B cell (primary cell): Measurements from ENCODE around the gene DLGAP4. TPM values are rescaled to one million over a fixed set of nuclear protein-coding genes. Genes with fewer than 3 reads are reported as not detected.

Experiments
- ATAC-seq: fragments of 200-7000 bp; cut with Tn5 transposase; one replicate; pipeline ENCODE4 v1.10.0; 2021; ENCODE audit warnings: low read depth, mild to moderate bottlenecking, moderate number of reproducible peaks, moderate library complexity
- CTCF ChIA-PET: fragments of 350-600 bp; sonication (Branson Sonifier 250); formaldehyde crosslinking; loops from one replicate; lab custom pipeline; 2021; ENCODE audit warnings: antibody characterized with exemption, inconsistent platforms; lab: Charles Lee
- POLR2A ChIA-PET: fragments of 350-600 bp; sonication (Branson Sonifier 250); formaldehyde crosslinking; loops from one replicate; lab custom pipeline; 2021; ENCODE audit warnings: antibody characterized with exemption; lab: Charles Lee
- DNase-seq: peaks from one replicate; pipeline ENCODE4 v3.0.0; 2013
- H2AFZ ChIP-seq: 2 replicates; pipeline ENCODE4 v1.6.1; 2012; ENCODE audit warnings: mild to moderate bottlenecking, low read depth, low read length; ENCODE audit not compliant: insufficient read depth, poor library complexity, severe bottlenecking
- H3K27ac ChIP-seq, 2 donors: 1 replicate in 1 of 2; 2 replicates in 1 of 2; pipeline ENCODE4 v1.5.1; 2012 to 2013; ENCODE audit warnings: low read length in 2 of 2, mild to moderate bottlenecking in 2 of 2, moderate library complexity in 1 of 2
- H3K27me3 ChIP-seq, 4 experiments: fragments of 200-600 bp in 1 of 4; sonication (generic) in 1 of 4; replicated peaks in 1 of 4; 1 replicate in 2 of 4; 2 replicates in 2 of 4; pipeline versions ENCODE4 v1.6.1 to v1.7.0; 2013 to 2016; ENCODE audit warnings: low read length in 3 of 4, mild to moderate bottlenecking in 2 of 4, mixed read lengths in 1 of 4, moderate library complexity in 1 of 4; ENCODE audit not compliant: insufficient read depth in 4 of 4, control insufficient read depth in 3 of 4; ENCODE audit errors: control extremely low read depth in 1 of 4
- H3K36me3 ChIP-seq, 2 experiments: replicated peaks in 1 of 2; 1 replicate in 1 of 2; 2 replicates in 1 of 2; pipeline versions ENCODE4 v1.6.1 to v1.7.1; 2013; ENCODE audit warnings: low read length in 1 of 2; ENCODE audit not compliant: insufficient read depth in 2 of 2, control insufficient read depth in 1 of 2; ENCODE audit errors: control extremely low read depth in 1 of 2, extremely low read depth in 1 of 2
- H3K4me1 ChIP-seq, 2 donors: fragments of 200-600 bp in 1 of 2; sonication (generic) in 1 of 2; 1 replicate in 1 of 2; 2 replicates in 1 of 2; pipeline versions ENCODE4 v1.5.1 to v1.6.1; 2013 to 2017; ENCODE audit warnings: low read length in 2 of 2; ENCODE audit not compliant: control insufficient read depth in 2 of 2, insufficient read depth in 2 of 2
- H3K4me2 ChIP-seq: replicated peaks from 2 replicates; pipeline ENCODE3; 2012; ENCODE audit warnings: mild to moderate bottlenecking, low read depth, low read length; ENCODE audit not compliant: poor library complexity, severe bottlenecking
- H3K4me3 ChIP-seq, 5 experiments: fragments of 200-600 bp in 1 of 5; sonication (generic) in 1 of 5; 1 replicate in 3 of 5; 2 replicates in 2 of 5; pipeline versions ENCODE4 v1.5.1 to v1.7.0; 2011 to 2016; ENCODE audit warnings: low read length in 4 of 5, mild to moderate bottlenecking in 4 of 5, low read depth in 2 of 5, control low read depth in 1 of 5, moderate library complexity in 1 of 5; ENCODE audit not compliant: insufficient read depth in 1 of 5; ENCODE audit errors: control extremely low read depth in 1 of 5, extremely low read depth in 1 of 5
- H3K79me2 ChIP-seq: fragments of 200-600 bp; sonication (generic); one replicate; pipeline ENCODE4 v1.6.0; 2016; ENCODE audit warnings: low read length; ENCODE audit not compliant: control insufficient read depth, insufficient read depth
- H3K9ac ChIP-seq: fragments of 200-600 bp; sonication (generic); 2 replicates; pipeline ENCODE4 v1.6.1; 2017; ENCODE audit warnings: mild to moderate bottlenecking, low read length, moderate library complexity
- H3K9me3 ChIP-seq, 3 donors: one replicate each; pipeline versions ENCODE4 v1.6.1 to v1.7.1; 2013; ENCODE audit warnings: low read length in 2 of 3; ENCODE audit not compliant: control insufficient read depth in 2 of 3, insufficient read depth in 1 of 3; ENCODE audit errors: control extremely low read depth in 1 of 3
- H4K20me1 ChIP-seq: 2 replicates; pipeline ENCODE4 v1.6.0; 2012; ENCODE audit warnings: mild to moderate bottlenecking, low read length; ENCODE audit not compliant: insufficient read depth, control insufficient read depth, poor library complexity, severe bottlenecking
- H3K27ac Mint-ChIP-seq: one replicate; pipeline ENCODE4 v1.8.0; 2021; ENCODE audit warnings: mixed read lengths
- H3K27me3 Mint-ChIP-seq: one replicate; pipeline ENCODE4 v1.8.0; 2021; ENCODE audit warnings: mixed read lengths
- H3K4me1 Mint-ChIP-seq: one replicate; pipeline ENCODE4 v1.8.0; 2021; ENCODE audit warnings: mixed read lengths
- H3K4me3 Mint-ChIP-seq: one replicate; pipeline ENCODE4 v1.8.0; 2021; ENCODE audit warnings: mixed read lengths
- H3K9me3 Mint-ChIP-seq: one replicate; pipeline ENCODE4 v1.8.0; 2022; ENCODE audit warnings: mixed read lengths; ENCODE audit not compliant: insufficient read depth
- EZH2 ChIP-seq: IDR thresholded peaks from 2 replicates; pipeline ENCODE4 v1.6.1; 2012; ENCODE audit warnings: borderline replicate concordance, low read depth, mild to moderate bottlenecking, moderate library complexity, low read length; ENCODE audit not compliant: insufficient read depth, poor library complexity, severe bottlenecking
- WGBS: methylation state at CpG from one replicate; pipeline ENCODE4 v1.1.5; 2013; ENCODE audit warnings: missing lambda C conversion rate; ENCODE audit not compliant: insufficient coverage; 5-methylcytosine and 5-hydroxymethylcytosine counted together
- intact Hi-C: fragments of 100-400 bp; cut with micrococcal nuclease; formaldehyde crosslinking; loops from one replicate; pipeline ENCODE4 v1.10.0; 2022
- polyA plus RNA-seq: library from polyadenylated mRNA; depleted of rRNA; stranded (reverse); fragments of >200 nt; gene quantifications from 2 replicates; pipeline ENCODE4 v1.2.3, GENCODE V29; 2012
- total RNA-seq, 2 donors: library from RNA; stranded (reverse); fragments of 120-200 nt in 1 of 2; gene quantifications; 1 replicate in 1 of 2; 2 replicates in 1 of 2; pipeline versions ENCODE4 v1.2.3 to v1.2.4, GENCODE V29; 2013 to 2022
- TF ChIP-seq, protein P1 (sequence below): fragments of 200-600 bp; IDR thresholded peaks from one replicate; pipeline ENCODE4 v1.8.0; 2022; ENCODE audit warnings: antibody characterized with exemption, mild to moderate bottlenecking

DLGAP4 gene
- total and polyA plus RNA-seq, 2 donors (not counting 1 experiment from before 2014, with no cell fraction given), result 68.8 to 87.8 TPM

DNA sequence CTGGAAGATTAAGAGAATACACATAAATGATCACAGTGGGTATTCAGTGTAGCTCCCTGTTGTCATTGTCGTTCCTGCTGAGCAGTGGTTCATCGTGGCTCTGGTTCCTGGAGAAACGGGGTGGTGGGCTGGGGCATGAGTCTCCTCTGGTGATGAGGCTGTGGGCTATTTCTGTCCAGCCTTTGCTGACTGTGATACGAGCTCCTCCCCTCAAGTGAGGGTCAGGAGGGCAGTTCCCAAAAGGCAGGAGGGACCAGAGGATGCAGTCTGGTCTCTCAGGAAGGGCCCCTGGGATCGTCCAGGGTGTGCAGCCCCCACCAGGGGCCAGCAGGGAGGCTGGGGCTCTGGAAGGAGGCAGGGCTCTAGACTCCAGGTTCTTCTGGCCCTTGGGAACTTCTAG, 31.1 kb upstream of the DLGAP4 start:
- H2AFZ ChIP-seq, result no peak overlapping the region
- 87% methylated on average over 5 of the region's 5 CpGs for WGBS
- no peaks in the 10 kb centered on the region for H3K9me3 Mint-ChIP-seq
- H3K9ac ChIP-seq, result no peak overlapping the region
- ChIA-PET CTCF (no interaction called here), POLR2A (no interaction called here)
- TF ChIP-seq, protein P1, sequence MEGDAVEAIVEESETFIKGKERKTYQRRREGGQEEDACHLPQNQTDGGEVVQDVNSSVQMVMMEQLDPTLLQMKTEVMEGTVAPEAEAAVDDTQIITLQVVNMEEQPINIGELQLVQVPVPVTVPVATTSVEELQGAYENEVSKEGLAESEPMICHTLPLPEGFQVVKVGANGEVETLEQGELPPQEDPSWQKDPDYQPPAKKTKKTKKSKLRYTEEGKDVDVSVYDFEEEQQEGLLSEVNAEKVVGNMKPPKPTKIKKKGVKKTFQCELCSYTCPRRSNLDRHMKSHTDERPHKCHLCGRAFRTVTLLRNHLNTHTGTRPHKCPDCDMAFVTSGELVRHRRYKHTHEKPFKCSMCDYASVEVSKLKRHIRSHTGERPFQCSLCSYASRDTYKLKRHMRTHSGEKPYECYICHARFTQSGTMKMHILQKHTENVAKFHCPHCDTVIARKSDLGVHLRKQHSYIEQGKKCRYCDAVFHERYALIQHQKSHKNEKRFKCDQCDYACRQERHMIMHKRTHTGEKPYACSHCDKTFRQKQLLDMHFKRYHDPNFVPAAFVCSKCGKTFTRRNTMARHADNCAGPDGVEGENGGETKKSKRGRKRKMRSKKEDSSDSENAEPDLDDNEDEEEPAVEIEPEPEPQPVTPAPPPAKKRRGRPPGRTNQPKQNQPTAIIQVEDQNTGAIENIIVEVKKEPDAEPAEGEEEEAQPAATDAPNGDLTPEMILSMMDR, result no peak
- no peak for TF ChIP-seq EZH2
- H4K20me1 ChIP-seq, result no peaks in the 10 kb centered on the region
- H3K27me3 Mint-ChIP-seq, result peaks cover 18% of the 10 kb centered on the region
- H3K9me3 ChIP-seq, result peaks cover 0 to 3% (median 0%) of the 10 kb centered on the region in 3 donors
- no peak for DNase-seq
- ATAC-seq, result no peak
- intact Hi-C loops, result no loop called here
- no peaks in the 10 kb centered on the region for H3K4me1 ChIP-seq
- no peaks in the 10 kb centered on the region for H3K79me2 ChIP-seq
- no peak overlapping the region for H3K4me3 ChIP-seq
- no peak overlapping the region for H3K27ac ChIP-seq
- no peaks in the 10 kb centered on the region for H3K36me3 ChIP-seq
- no peak overlapping the region for H3K4me2 ChIP-seq
- no peaks in the 10 kb centered on the region for H3K4me1 Mint-ChIP-seq
- peaks cover 0 to 11% (median 0%) of the 10 kb centered on the region in 4 experiments for H3K27me3 ChIP-seq
- no peak overlapping the region for H3K4me3 Mint-ChIP-seq
- no peak overlapping the region for H3K27ac Mint-ChIP-seq

DNA sequence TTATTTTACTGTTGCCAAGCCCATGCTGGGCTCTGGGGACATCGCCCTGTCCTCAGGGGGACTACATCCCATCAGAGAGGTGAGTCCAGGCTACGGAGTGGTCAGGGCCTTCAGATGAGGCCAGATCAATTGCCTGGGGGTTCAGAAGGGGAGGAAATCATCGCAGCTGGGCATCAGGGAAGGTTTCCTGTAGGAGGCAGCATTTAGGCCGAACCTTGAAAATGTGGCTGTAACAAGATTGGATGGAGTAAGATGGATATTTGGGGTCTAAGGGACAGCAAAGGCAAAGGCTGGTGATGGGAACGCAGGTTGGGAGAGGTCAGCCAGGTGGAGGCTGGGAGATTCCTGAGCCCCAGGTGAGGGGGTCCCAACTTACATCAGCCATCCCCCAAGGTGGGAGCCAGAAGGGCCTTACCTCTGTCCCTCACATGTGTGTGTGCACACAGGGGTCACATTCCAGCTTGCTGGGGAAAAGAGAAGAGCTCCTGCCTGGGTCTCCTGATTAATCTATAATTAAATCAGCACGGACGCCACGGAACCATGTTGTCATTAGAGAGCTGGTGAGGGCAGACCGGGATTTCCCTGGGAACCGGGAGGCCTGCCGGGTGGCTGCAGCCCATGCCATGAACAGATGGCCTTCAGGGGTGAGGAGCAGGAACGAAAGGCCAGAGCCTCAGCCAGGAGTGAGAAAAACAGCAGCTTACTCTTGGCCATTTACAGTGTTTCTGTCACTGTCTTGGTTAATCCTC, 30.5 kb upstream of the DLGAP4 start:
- Histone ChIP-seq H3K36me3 (no peaks in the 10 kb centered on the region), H3K9me3 (peaks cover 0 to 3% (median 0%) of the 10 kb centered on the region in 3 donors), H3K79me2 (no peaks in the 10 kb centered on the region), H3K9ac (no peak overlapping the region), H3K27ac (no peak overlapping the region), H3K4me2 (no peak overlapping the region), H3K4me3 (no peak overlapping the region), H3K4me1 (no peaks in the 10 kb centered on the region), H4K20me1 (no peaks in the 10 kb centered on the region), H2AFZ (no peak overlapping the region), H3K27me3 (peaks cover 0 to 12% (median 0%) of the 10 kb centered on the region in 4 experiments)
- ChIA-PET CTCF (no interaction called here), POLR2A (no interaction called here)
- TF ChIP-seq, protein P1, result no peak
- no peak for TF ChIP-seq EZH2
- DNase-seq (no peak), ATAC-seq (no peak)
- no peak overlapping the region for H3K27ac Mint-ChIP-seq
- 90% methylated on average over 11 of the region's 12 CpGs for WGBS
- H3K27me3 Mint-ChIP-seq, result peaks cover 24% of the 10 kb centered on the region
- no peak overlapping the region for H3K4me3 Mint-ChIP-seq
- H3K4me1 Mint-ChIP-seq, result no peaks in the 10 kb centered on the region
- intact Hi-C loops, result no loop called here
- H3K9me3 Mint-ChIP-seq, result no peaks in the 10 kb centered on the region
